ENCODE measurements around the gene SLC50A1. TPM values are rescaled to one million over a fixed set of nuclear protein-coding genes. Genes with fewer than 3 reads are reported as not detected.

SLC50A1 gene
- polyA plus RNA-seq, 2 of the 4 experiments (the other 2 are of a cell fraction), result 28.2 to 39.4 TPM

DNA sequence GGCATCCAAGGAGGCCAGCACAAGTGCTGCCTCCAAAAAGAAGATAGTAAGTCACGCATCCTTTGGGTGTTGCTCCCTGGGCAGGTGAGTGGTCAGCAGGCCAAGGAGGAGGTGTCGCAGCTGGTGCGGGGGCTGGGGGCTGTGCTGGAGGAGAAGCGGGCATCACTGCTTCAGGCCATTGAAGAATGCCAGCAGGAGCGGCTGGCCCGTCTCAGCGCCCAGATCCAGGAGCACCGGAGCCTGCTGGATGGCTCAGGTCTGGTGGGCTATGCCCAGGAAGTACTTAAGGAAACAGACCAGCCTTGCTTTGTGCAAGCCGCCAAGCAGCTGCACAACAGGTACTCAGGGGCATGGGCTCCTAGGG lies 42.2 kb downstream of the SLC50A1 start:
- WGBS (ENCODE audit: missing lambda C conversion rate), result 88% methylated on average over 9 of the region's 9 CpGs
- CTCF ChIA-PET, result interaction anchor here (0.8 to 15.2 kb wide), 11 partner anchors 8 to 413 kb away, joined by 3 to 384 read pairs (median 4); partner anchors contain the start of gene DPM3
- POLR2A ChIA-PET, result interaction anchor here (2.4 kb wide), 1 partner anchor 16 kb away, joined by 9 read pairs; no protein-coding TSS in a partner anchor
- Histone ChIP-seq H3K4me2 (no peak overlapping the region), H3K4me1 (peaks cover 13% of the 10 kb centered on the region), H3K27ac (no peak overlapping the region), H3K4me3 (no peak overlapping the region), H3K9me3 (no peaks in the 10 kb centered on the region)
- FAIRE-seq, result no peak
- TF ChIP-seq EHMT2 (IDR thresholded peaks at IDR 0.05; ENCODE audit: low read depth) (no peak), SMC3 (IDR thresholded peaks at IDR 0.05) (no peak), HOXB5 (CRISPR knock-in tag; IDR thresholded peaks at IDR 0.05) (no peak), MAX (IDR thresholded peaks at IDR 0.05) (no peak), ZFP36 (IDR thresholded peaks at IDR 0.05; ENCODE audit: borderline replicate concordance, partially characterized antibody) (no peak), CHD4 (IDR thresholded peaks at IDR 0.05; ENCODE audit: borderline replicate concordance) (no peak), ELK1 (IDR thresholded peaks at IDR 0.05; ENCODE audit: low read depth, low read length) (no peak), NPAS2 (CRISPR knock-in tag; IDR thresholded peaks at IDR 0.05; ENCODE audit: borderline replicate concordance) (no peak), ZC3H11A (IDR thresholded peaks at IDR 0.05) (no peak), FOXS1 (CRISPR knock-in tag; IDR thresholded peaks at IDR 0.05) (no peak), TP53 (CRISPR knock-in tag; IDR thresholded peaks at IDR 0.05) (no peak), HEYL (CRISPR knock-in tag; IDR thresholded peaks at IDR 0.05) (no peak), CBX8 (IDR thresholded peaks at IDR 0.05) (no peak)
- no peak for DNase-seq (ENCODE audit: low read depth in 1 of 2, low spot score in 1 of 2)
- ATAC-seq, result no peak

DNA sequence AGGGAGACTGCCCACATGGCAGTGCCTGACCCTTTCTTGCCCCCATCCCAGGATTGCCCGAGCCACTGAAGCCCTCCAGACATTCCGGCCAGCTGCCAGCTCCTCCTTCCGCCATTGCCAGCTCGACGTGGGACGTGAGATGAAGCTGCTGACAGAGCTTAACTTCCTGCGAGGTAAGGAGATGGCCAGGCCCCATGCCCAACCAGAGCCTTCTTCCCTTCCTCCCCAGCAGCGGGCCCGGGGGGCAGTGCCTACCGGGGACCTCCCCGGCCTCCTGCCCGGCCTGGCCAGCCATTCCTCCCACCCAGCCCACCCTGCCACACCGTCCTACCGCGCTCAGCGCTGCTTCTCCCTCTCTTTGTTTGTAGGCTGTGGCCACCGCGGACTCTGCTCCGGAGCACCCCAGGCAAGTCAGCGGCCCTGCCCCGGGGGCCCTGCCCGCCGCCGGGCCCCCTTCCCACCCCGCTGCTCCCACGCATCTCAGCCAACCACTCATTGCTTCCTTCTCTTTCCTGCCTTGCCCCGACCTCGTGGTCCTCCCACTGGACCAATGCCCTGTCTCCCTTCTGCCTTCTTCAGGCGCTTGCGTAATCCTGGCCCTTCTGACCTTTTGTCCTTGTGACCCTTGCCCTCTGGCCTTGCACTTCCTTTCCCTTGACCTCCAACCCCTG lies 42.9 kb downstream of the SLC50A1 start:
- TF ChIP-seq NPAS2 (CRISPR knock-in tag; IDR thresholded peaks at IDR 0.05; ENCODE audit: borderline replicate concordance), result no peak
- no peak for TF ChIP-seq ZNF302 (CRISPR knock-in tag; IDR thresholded peaks at IDR 0.05)
- TF ChIP-seq CEBPB (IDR thresholded peaks at IDR 0.05), result peak; percentile 39 to 64; a peak in 3 of 4 replicates
- TF ChIP-seq CTCF (IDR thresholded peaks at IDR 0.05), result no peak
- no peak for TF ChIP-seq MAFK (IDR thresholded peaks at IDR 0.05; ENCODE audit: partially characterized antibody)
- no peak for TF ChIP-seq PHF8 (IDR thresholded peaks at IDR 0.05; ENCODE audit: borderline replicate concordance, low read depth)
- no peak for TF ChIP-seq JUN (IDR thresholded peaks at IDR 0.05)
- Histone ChIP-seq H3K4me2 (no peak overlapping the region), H3K9me3 (no peaks in the 10 kb centered on the region), H3K4me3 (no peak overlapping the region), H3K27ac (no peak overlapping the region), H3K4me1 (peaks cover 13% of the 10 kb centered on the region)
- ChIA-PET CTCF (interaction anchor here (1.0 to 15.2 kb wide), 10 partner anchors 12 to 413 kb away, joined by 3 to 384 read pairs (median 4); no protein-coding TSS in a partner anchor), POLR2A (interaction anchor here (2.4 kb wide), 1 partner anchor 15 kb away, joined by 9 read pairs; no protein-coding TSS in a partner anchor)
- ATAC-seq (no peak), FAIRE-seq (no peak), DNase-seq (ENCODE audit: low read depth in 1 of 2, low spot score in 1 of 2) (no peak)
- WGBS (ENCODE audit: missing lambda C conversion rate), result 84% methylated on average over 20 of the region's 30 CpGs

All from A549 (cell line).